Esophagus squamous epithelium (tissue), 4 donors: ENCODE measurements around the gene ARFIP1.

Experiments
- CTCF ChIP-seq, 6 experiments: fragments of 450-650 bp in 4 of 6; fragments of 200-600 bp in 2 of 6; sonication (generic) in 2 of 6; IDR thresholded peaks; one replicate each; pipeline ENCODE4 v1.5.1; 2016 to 2019; ENCODE audit warnings: antibody characterized with exemption in 6 of 6, mild to moderate bottlenecking in 4 of 6, moderate library complexity in 4 of 6
- POLR2A ChIP-seq, 4 donors: fragments of 450-650 bp; IDR thresholded peaks; one replicate each; pipeline ENCODE4 v1.6.1; 2017; ENCODE audit warnings: antibody characterized with exemption in 4 of 4, mild to moderate bottlenecking in 4 of 4, moderate library complexity in 3 of 4

GRCh38 chr4:152776352-152776751, 3.4 kb upstream of the ARFIP1 start:
- TF ChIP-seq CTCF (IDR thresholded peaks at IDR 0.05) (no peak), POLR2A (IDR thresholded peaks at IDR 0.05) (no peak)
